Stimulated activated naive CD8-positive, alpha-beta T cell treated with anti-CD3 and anti-CD28 coated beads, Interleukin-15, amount 100 ng/mL, for 72 hours (primary cell): Measurements from ENCODE around the gene APBA2.
A peak's percentile ranks its signal among the peaks of the same experiment; 100 is the strongest.

Source experiments
- ATAC-seq: fragments of 150-1000 bp; cut with Tn5 transposase; 2 replicates; pipeline ENCODE4 v1.10.0; 2021; ENCODE audit warnings: mild to moderate bottlenecking, moderate library complexity
- DNase-seq, 2 donors: peaks; one replicate each; pipeline ENCODE4 v3.0.0; 2021 to 2022
- H3K27ac Mint-ChIP-seq, 2 donors: one replicate each; pipeline ENCODE4 v1.8.0; 2022; ENCODE audit warnings: mild to moderate bottlenecking in 2 of 2, mixed read lengths in 2 of 2, moderate library complexity in 2 of 2
- H3K27me3 Mint-ChIP-seq: one replicate; pipeline ENCODE4 v1.8.0; 2022; ENCODE audit warnings: mixed read lengths
- H3K4me1 Mint-ChIP-seq: one replicate; pipeline ENCODE4 v1.8.0; 2022; ENCODE audit warnings: mild to moderate bottlenecking, mixed read lengths
- H3K4me3 Mint-ChIP-seq, 2 donors: one replicate each; pipeline ENCODE4 v1.8.0; 2022; ENCODE audit warnings: mild to moderate bottlenecking in 2 of 2, mixed read lengths in 2 of 2, moderate library complexity in 1 of 2
- H3K9me3 Mint-ChIP-seq, 2 donors: one replicate each; pipeline ENCODE4 v1.8.0; 2022; ENCODE audit warnings: mixed read lengths in 2 of 2

APBA2 gene

DNA sequence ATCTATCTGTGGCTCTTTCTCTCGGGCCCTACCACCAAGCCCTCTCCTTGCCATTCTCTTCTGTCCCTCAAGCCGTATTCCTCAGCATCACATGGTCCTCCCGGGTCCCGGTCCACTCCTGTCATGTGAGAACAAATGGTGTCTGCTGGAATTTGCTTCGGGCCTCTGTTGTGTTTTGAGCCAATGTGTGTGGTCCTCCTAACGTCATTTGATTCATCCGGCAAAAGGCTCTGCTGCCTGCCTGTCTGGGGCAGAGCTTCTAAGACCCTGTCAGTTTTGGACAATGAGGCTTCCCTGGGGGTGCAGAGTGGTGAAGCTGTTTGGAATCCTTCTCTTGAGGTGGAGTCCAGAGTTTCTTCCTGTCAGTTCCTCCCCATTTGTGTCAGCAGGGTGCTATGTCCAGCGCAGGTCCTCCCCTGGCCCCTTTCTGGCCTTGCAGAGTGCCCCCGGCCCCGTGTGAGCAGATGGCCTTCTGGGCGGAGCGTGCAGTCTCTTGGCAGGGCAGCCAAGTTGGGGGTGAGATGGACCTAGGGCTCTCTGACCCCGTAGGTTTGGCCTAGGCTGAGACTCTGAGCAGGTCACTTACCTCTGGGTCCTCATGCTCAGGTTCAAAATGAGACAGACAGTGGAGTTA is 93.6 kb downstream of the APBA2 start:
- ATAC-seq (no peak), DNase-seq (no peak)
- H3K27ac Mint-ChIP-seq = no peak overlapping the region
- no peaks in the 10 kb centered on the region for H3K9me3 Mint-ChIP-seq
- H3K4me1 Mint-ChIP-seq = peaks cover 58% of the 10 kb centered on the region
- no peaks in the 10 kb centered on the region for H3K27me3 Mint-ChIP-seq
- H3K4me3 Mint-ChIP-seq = no peak overlapping the region

DNA sequence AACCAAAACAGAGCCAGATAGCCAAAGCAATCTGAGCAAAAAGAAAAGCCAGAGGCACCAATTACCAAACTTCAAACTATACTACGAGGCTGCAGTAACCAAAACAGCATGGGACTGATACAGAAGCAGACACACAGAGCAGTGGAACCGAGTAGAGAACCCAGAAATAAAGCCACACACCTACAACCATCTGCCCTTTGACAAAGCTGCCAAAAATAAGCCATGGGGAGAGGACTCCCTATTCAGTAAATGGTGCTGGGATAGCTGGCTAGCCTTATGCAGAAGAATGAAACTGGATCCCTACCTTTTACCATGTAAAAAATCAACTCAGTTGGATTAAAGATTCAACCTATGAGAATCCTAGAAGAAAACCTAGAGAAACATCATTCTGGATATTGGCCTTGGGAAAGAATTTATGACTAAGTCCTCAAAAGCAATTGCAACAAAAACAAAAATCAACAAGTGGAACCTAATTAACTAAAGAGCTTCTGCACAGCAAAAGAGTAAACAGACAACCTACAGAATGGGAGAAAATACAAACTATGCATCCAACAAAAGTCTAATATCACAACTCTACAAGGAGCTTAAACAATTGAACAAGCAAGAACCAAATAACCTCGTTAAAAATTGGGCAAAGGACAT is 95.1 kb downstream of the APBA2 start:
- no peak for ATAC-seq
- H3K27me3 Mint-ChIP-seq = no peaks in the 10 kb centered on the region
- H3K27ac Mint-ChIP-seq = no peak overlapping the region
- H3K9me3 Mint-ChIP-seq = no peaks in the 10 kb centered on the region
- H3K4me3 Mint-ChIP-seq = no peak overlapping the region
- DNase-seq = no peak
- peaks cover 60% of the 10 kb centered on the region for H3K4me1 Mint-ChIP-seq

DNA sequence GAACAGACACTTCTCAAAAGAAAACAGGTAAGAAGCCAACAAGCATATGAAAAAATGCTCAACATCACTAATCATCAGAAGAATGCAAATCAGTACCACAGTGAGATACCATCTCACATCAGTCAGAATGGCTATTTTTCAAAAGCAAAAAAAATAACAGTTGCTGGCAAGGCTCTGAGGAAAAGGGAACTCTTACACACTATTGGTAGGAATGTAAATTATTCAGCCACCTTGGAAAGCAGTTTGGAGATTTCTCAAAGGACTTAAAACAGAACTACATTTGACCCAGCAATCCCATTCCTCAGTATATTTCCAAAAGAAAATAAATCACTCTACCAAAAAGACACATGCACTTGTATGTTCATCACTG is 95.6 kb downstream of the APBA2 start:
- Mint-ChIP-seq H3K4me3 (no peak overlapping the region), H3K9me3 (no peaks in the 10 kb centered on the region), H3K27ac (no peak overlapping the region)

DNA sequence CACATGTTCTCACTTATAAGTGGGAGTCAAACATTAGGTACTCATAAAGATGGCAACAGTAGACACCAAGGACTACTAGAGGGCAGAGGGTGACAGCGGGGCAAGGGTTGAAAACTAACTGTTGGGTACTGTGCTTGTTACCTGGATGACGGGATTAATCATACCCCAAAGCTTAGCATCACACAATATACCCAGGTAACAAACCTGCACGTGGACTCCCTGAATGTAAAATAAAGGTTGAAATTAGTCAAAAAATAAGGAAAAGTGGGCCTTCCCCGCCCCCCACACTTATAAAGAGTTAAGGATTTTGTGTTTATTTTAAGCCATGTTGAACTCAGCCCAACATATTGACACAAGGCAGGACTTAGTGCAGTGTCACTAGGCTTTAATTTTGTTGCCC is 96.1 kb downstream of the APBA2 start:
- Mint-ChIP-seq H3K4me3 (no peak overlapping the region), H3K27ac (no peak overlapping the region), H3K9me3 (peaks cover 0 to 1% of the 10 kb centered on the region in 2 donors), H3K4me1 (peaks cover 65% of the 10 kb centered on the region), H3K27me3 (no peaks in the 10 kb centered on the region)
- DNase-seq (no peak), ATAC-seq (no peak)

More for the DNA sequence above, 95.6 kb downstream of the APBA2 start:
- H3K27me3 Mint-ChIP-seq = no peaks in the 10 kb centered on the region
- ATAC-seq (no peak), DNase-seq (no peak)
- H3K4me1 Mint-ChIP-seq = peaks cover 65% of the 10 kb centered on the region

DNA sequence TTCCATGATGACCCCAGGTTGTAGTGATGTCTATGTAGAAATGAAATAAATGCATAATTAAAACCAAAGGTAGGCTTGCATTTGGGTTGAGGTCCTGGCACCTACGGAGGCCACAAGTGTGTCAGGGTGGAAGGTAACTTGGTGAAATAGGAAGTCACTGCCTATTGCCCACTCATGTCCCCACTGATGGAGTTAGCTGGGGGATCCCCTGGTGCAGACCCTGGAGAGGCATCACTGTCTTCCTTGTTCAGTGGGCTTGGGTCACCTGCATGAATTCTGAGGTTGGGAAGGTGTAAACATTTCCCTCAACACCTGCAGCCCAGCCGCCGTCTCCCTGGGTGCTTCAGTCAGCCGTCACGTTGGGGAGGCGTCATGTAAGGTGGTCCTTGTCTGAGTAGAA is 97.1 kb downstream of the APBA2 start:
- H3K4me3 Mint-ChIP-seq = no peak overlapping the region
- no peak overlapping the region for H3K27ac Mint-ChIP-seq
- DNase-seq (no peak), ATAC-seq (no peak)
- no peaks in the 10 kb centered on the region for H3K27me3 Mint-ChIP-seq
- H3K4me1 Mint-ChIP-seq = peaks cover 66% of the 10 kb centered on the region
- peaks cover 0 to 7% of the 10 kb centered on the region in 2 donors for H3K9me3 Mint-ChIP-seq

DNA sequence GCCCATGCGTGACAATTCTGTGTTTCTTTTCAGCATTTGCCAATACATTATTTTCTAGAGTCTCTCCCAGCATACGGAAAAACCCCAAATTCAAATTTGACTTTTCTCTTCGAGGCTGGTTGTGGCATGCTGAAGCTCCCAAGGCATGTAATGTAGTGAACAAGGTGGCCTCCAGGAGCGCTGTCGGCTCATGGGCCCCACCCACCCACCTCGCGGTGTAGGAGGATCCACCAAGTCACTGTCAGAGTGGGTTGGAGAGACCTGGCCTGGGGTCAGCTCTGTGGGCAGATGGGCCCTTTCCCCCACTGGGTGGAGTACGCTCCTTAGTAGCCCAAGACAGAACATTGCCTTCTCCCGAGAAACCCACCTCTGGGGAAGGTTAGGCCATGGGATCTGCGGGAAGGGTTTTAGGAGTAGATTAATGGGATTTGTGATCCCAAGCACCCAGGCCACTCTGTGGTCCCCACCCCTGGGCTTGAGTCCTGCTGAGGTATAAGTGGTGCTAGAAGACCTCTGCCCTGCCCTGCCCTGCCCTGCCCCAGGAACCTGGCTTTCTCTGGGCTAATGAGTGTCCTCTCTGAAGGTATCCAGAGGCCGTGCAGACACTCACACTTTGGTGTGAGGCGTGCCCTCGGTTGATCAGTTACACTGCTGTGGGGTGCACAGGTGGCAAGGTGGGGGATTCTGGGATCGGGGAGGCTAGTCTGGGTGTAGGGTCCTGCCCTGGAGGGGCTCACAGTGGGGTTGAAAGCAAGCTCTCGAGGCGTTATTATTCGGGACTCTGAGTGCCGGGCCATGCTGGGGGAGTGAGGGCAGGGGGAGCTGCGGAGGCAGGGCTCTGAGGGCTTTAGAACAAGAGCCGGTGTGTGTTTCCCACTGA is 97.9 kb downstream of the APBA2 start:
- ATAC-seq = peak; percentile 22
- Mint-ChIP-seq H3K4me3 (no peak overlapping the region), H3K9me3 (peaks cover 0 to 7% of the 10 kb centered on the region in 2 donors), H3K27me3 (no peaks in the 10 kb centered on the region), H3K4me1 (peaks cover 61% of the 10 kb centered on the region), H3K27ac (no peak overlapping the region)
- DNase-seq = no peak

DNA sequence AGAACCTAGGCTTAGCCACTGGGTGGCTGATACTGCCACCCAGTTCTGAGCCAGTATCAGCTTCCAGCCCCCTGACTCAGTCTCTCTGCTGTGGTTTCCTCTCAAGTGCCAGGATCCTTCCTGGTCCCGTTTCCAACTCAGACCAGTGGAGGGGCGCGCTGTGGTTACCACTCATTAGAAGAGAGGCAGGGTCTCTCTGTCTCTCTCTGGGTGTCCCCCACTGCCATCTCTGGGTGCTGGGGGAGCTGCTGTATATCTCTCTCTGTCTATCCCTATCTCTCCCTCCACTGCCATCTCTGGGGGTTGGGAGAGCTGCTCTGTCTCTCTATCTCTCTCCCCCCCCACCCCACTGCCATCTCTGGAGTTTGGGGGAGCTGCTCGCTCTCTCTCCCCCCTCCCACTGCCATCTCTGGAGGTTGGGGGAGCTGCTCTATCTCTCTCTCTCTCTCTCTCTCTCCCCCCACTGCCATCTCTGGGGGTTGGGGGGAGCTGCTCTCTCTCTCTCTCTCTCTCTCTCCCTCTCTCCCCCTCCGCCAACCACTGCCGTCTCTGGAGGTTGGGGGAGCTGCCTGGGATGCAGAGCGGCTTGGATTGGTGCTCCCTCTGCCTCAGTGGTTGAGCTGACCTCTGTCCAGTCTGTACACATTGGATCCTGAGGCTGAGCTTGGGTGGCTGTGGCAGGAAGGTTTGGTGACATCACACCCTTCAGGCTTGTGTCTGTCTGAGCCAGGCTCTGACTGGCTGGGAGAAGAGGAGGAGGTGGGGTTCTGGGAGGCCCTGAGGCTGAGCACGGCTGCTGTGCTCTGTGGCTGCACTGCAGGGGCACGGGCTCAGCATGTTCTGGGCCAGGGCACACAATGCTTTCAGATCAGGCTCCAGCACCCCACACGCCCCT is 98.9 kb downstream of the APBA2 start:
- Mint-ChIP-seq H3K4me1 (peaks cover 61% of the 10 kb centered on the region), H3K4me3 (peak overlapping the region; percentile 44 to 51), H3K27ac (peak overlapping the region in 1 of 2 donors; percentile 84), H3K9me3 (peaks cover 0 to 7% of the 10 kb centered on the region in 2 donors), H3K27me3 (no peaks in the 10 kb centered on the region)
- DNase-seq = peak in 1 of 2 donors; percentile 17
- ATAC-seq = peak; percentile 79

DNA sequence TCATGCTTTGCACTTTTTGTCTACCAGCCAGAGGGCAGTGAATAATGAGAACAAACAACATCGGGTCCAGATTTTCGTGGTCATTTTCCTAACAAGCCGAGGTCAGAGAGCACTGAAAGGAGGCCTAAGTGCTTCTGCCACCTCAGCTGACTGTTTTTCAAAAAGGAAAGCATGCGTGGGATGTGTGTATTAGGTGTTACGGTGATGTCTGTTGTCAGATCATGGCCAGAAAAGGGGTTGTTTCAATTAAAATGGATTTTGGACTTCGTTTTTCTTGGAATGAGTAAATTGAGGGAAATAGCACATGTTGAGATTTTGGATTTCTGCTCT is 99.5 kb downstream of the APBA2 start:
- no peak for ATAC-seq
- Mint-ChIP-seq H3K4me1 (peaks cover 63% of the 10 kb centered on the region), H3K27ac (peak overlapping the region in 1 of 2 donors; percentile 75), H3K9me3 (peaks cover 0 to 7% of the 10 kb centered on the region in 2 donors), H3K4me3 (peak overlapping the region; percentile 44 to 51), H3K27me3 (no peaks in the 10 kb centered on the region)
- no peak for DNase-seq

DNA sequence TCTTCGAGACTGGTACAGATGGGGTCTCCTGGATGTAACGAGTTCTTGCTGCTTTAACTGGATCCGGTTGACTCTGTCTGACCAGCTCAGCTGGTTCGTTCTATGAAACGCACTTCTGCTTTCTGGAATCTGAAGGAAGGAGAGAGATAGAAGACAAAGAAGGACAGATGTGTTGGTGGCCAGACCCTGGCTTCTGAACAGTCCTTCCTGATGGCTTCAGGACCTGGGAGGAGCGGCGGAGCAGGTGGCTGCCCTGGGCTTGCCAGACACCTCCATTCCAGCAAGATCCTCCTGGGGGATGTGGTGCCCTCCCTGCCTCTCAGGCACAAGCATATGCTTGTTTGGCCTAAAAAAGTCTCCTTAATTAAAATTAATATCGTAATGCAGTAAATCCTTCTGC is 99.9 kb downstream of the APBA2 start:
- peak overlapping the region in 1 of 2 donors; percentile 75 for H3K27ac Mint-ChIP-seq
- DNase-seq = no peak
- H3K9me3 Mint-ChIP-seq = peaks cover 0 to 7% of the 10 kb centered on the region in 2 donors
- no peak for ATAC-seq
- no peaks in the 10 kb centered on the region for H3K27me3 Mint-ChIP-seq
- no peak overlapping the region for H3K4me3 Mint-ChIP-seq
- H3K4me1 Mint-ChIP-seq = peaks cover 59% of the 10 kb centered on the region

DNA sequence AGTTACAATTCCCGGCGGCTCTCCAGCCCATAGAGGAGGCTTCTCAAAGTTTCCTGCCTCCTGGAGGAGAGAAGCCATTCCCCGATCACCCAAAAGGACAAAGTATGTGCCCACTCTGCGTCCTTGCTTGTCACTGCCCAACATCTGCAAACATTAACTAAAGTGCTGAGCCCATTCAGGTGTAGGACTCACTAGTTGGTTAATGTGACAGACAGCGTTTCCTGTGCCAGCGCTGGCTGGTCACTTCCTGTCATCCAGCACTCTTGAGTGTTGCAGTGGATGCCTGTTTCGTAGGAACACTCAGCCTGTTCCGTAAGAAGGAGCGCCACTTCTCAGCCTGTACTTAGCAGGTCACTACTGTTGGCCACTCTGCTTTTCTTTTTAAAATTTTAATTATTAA is 100.3 kb downstream of the APBA2 start:
- H3K27me3 Mint-ChIP-seq = no peaks in the 10 kb centered on the region
- H3K4me3 Mint-ChIP-seq = no peak overlapping the region
- H3K9me3 Mint-ChIP-seq = peaks cover 0 to 7% of the 10 kb centered on the region in 2 donors
- DNase-seq (no peak), ATAC-seq (no peak)
- H3K4me1 Mint-ChIP-seq = peaks cover 59% of the 10 kb centered on the region
- peak overlapping the region in 1 of 2 donors; percentile 93 for H3K27ac Mint-ChIP-seq

DNA sequence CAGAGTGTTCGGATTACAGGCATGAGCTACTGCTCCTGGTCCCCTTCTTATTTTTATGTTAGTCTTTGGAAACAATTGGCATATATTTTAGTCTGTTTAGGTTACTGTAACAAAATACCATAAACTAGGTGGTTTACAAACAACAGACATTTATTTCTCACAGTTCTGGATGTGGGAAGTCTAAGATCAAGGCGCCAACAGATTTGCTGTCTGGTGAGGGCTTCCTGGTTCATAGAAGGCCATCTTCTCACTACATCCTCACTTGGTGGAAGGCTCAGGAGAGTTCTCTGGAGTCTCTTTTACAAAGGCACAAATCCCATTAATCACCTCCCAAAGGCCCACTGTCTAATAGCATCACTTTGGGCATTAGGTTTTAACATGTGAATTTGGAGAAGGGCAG is 101.0 kb downstream of the APBA2 start:
- no peak for ATAC-seq
- no peak overlapping the region for H3K4me3 Mint-ChIP-seq

DNA sequence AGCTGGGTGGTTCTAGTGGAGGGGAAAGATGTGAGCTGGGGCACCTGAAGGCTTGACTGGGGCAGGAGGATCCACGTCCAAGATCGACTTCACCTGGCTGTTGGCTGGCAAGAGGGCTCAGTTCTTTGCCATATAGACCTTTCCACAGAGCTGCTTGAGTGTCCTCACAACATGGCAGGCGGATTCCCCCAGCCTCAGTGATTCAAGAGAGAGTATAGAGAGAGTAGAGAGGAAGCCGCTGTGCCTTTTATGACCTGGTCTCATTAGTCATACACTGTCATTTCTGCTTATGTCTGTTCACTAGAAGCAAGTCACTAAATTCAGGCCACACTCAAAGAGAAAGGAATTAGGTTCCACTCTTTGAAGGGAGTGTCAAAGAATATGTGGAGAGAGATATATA is 101.6 kb downstream of the APBA2 start:
- ATAC-seq (peak; percentile 44), DNase-seq (no peak)
- Mint-ChIP-seq H3K4me3 (no peak overlapping the region), H3K9me3 (peaks cover 0 to 7% of the 10 kb centered on the region in 2 donors), H3K4me1 (peaks cover 68% of the 10 kb centered on the region), H3K27ac (no peak overlapping the region), H3K27me3 (no peaks in the 10 kb centered on the region)

More for the DNA sequence above, 101.0 kb downstream of the APBA2 start:
- H3K27me3 Mint-ChIP-seq = no peaks in the 10 kb centered on the region
- DNase-seq = no peak
- H3K27ac Mint-ChIP-seq = no peak overlapping the region
- peaks cover 0 to 7% of the 10 kb centered on the region in 2 donors for H3K9me3 Mint-ChIP-seq
- peaks cover 65% of the 10 kb centered on the region for H3K4me1 Mint-ChIP-seq

DNA sequence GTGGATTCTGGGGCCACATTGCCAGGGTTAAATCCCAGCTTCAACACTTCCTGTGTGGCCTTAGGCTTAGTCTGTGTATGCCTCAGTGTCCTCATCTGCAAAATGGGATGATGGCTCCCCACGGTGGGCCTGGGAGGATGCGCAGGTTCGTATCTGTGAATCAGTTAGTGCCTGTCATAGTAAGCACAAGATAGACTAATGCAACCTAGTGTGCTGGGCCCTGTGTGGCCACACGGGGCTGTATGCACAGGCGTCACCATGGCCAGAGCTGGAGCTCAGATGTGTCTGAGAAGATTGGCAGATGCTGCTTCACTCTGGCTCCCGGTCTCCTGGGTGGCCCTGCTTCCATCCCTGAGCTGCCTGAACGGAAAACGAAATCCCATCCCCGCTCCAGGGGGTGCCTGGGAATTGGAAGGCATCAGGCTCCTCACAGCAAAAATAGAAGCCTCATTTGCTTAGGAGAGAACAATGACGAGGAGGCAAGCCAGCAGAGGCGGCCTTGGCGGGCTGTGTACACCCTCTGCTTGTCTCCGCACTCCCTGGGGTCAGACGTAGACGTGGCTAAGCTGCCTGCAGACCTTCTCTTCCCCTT is 103.6 kb downstream of the APBA2 start:
- peaks cover 0 to 7% of the 10 kb centered on the region in 2 donors for H3K9me3 Mint-ChIP-seq
- H3K27me3 Mint-ChIP-seq = no peaks in the 10 kb centered on the region
- DNase-seq (peak in 1 of 2 donors; percentile 47), ATAC-seq (peak; percentile 80)
- peaks cover 70% of the 10 kb centered on the region for H3K4me1 Mint-ChIP-seq
- H3K4me3 Mint-ChIP-seq = no peak overlapping the region
- peak overlapping the region in 1 of 2 donors; percentile 90 for H3K27ac Mint-ChIP-seq

DNA sequence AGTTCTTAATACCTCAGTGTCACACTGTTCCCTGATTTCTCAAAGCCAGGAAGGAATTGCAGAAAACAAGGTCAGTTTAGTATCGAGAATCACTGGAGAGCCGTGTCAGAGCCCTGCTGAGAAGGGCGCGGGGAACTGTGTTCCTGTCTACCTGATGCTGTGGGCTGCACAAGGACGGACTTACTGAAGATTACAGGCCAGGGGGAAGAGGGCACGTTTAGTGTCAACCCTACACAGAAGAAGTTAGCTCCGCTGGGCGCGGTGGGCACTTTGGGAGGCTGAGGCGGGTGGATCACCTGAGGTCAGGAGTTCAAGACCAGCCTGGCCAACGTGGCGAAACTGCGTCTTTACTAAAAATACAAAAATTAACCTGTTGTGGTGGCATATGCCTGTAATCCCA is 104.1 kb downstream of the APBA2 start:
- DNase-seq (no peak), ATAC-seq (no peak)
- peaks cover 0 to 7% of the 10 kb centered on the region in 2 donors for H3K9me3 Mint-ChIP-seq
- H3K27ac Mint-ChIP-seq = no peak overlapping the region
- H3K4me1 Mint-ChIP-seq = peaks cover 70% of the 10 kb centered on the region
- H3K27me3 Mint-ChIP-seq = no peaks in the 10 kb centered on the region
- no peak overlapping the region for H3K4me3 Mint-ChIP-seq

DNA sequence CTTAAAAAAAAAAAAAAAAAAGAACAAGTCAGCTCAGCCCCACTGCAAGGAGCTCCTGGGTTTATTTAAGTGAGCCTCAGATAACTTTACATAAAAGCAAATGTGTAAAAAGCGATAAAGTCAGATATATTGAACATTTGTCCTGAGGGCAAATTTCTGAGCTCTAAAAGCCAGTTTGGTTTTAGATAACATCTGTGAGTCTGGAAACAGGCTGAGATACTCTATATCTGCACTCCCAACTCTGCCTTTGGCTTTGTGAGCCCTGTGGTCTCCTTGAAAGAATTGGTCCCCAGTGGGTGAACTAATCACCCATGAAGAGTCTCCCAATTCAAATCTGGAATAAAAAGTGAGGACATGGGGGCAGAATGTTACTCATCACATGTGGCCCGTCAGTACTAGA is 104.6 kb downstream of the APBA2 start:
- Mint-ChIP-seq H3K27ac (no peak overlapping the region), H3K4me3 (no peak overlapping the region), H3K4me1 (peaks cover 70% of the 10 kb centered on the region), H3K9me3 (peaks cover 0 to 7% of the 10 kb centered on the region in 2 donors), H3K27me3 (no peaks in the 10 kb centered on the region)
- DNase-seq = no peak
- ATAC-seq = no peak
